Measurements from ENCODE around the gene DIS3L2.
"Not testable (repeated sequence)": the region's sequence is repeated elsewhere in the genome, so short reads cannot be mapped to it uniquely, and the experiment has no call there.

Gene DIS3L2

GRCh38 chr2:232331061-232331460 lies 369.5 kb downstream of the DIS3L2 start:
- not testable (repeated sequence) for DNase-seq (ENCODE audit: low read depth in 2 of 3, low spot score in 1 of 3)

GRCh38 chr2:232331641-232332040 lies 370.1 kb downstream of the DIS3L2 start:
- DNase-seq (ENCODE audit: low read depth in 2 of 3, low spot score in 1 of 3) = not testable (repeated sequence)

GRCh38 chr2:232332244-232332939 lies 370.9 kb downstream of the DIS3L2 start:
- DNase-seq (ENCODE audit: low read depth in 2 of 3, low spot score in 1 of 3) = not testable (repeated sequence)

- DNase-seq (ENCODE audit: low read depth in 2 of 3, low spot score in 1 of 3) = no peak
Measured at GRCh38 chr2:232332940-232333259, 371.4 kb downstream of the DIS3L2 start.

GRCh38 chr2:232333361-232334135 lies 372.0 kb downstream of the DIS3L2 start:
- no peak for DNase-seq (ENCODE audit: low read depth in 2 of 3, low spot score in 1 of 3)

- not testable (repeated sequence) for DNase-seq (ENCODE audit: low read depth in 2 of 3, low spot score in 1 of 3)
Measured at GRCh38 chr2:232334136-232334884, 372.8 kb downstream of the DIS3L2 start.

- not testable (repeated sequence) for DNase-seq (ENCODE audit: low read depth in 2 of 3, low spot score in 1 of 3)
Measured at GRCh38 chr2:232334885-232335205, 373.3 kb downstream of the DIS3L2 start.

- DNase-seq (ENCODE audit: low read depth in 2 of 3, low spot score in 1 of 3) = not testable (repeated sequence)
Measured at GRCh38 chr2:232335206-232335858, 373.8 kb downstream of the DIS3L2 start.

GRCh38 chr2:232335859-232336215 lies 374.3 kb downstream of the DIS3L2 start:
- DNase-seq (ENCODE audit: low read depth in 2 of 3, low spot score in 1 of 3) = no peak

- DNase-seq (ENCODE audit: low read depth in 2 of 3, low spot score in 1 of 3) = no peak
Measured at GRCh38 chr2:232336241-232336736, 374.8 kb downstream of the DIS3L2 start.

GRCh38 chr2:232336981-232337720 lies 375.6 kb downstream of the DIS3L2 start:
- DNase-seq (ENCODE audit: low read depth in 2 of 3, low spot score in 1 of 3) = no peak

- DNase-seq (ENCODE audit: low read depth in 2 of 3, low spot score in 1 of 3) = not testable (repeated sequence)
Measured at GRCh38 chr2:232338094-232338758, 376.7 kb downstream of the DIS3L2 start.

- no peak for DNase-seq (ENCODE audit: low read depth in 2 of 3, low spot score in 1 of 3)
Measured at GRCh38 chr2:232338759-232339106, 377.2 kb downstream of the DIS3L2 start.

GRCh38 chr2:232339121-232340081 lies 377.9 kb downstream of the DIS3L2 start:
- no peak for DNase-seq (ENCODE audit: low read depth in 2 of 3, low spot score in 1 of 3)

GRCh38 chr2:232340171-232340935 lies 378.8 kb downstream of the DIS3L2 start:
- DNase-seq (ENCODE audit: low read depth in 2 of 3, low spot score in 1 of 3) = no peak

GRCh38 chr2:232341061-232341738 lies 379.7 kb downstream of the DIS3L2 start:
- no peak for DNase-seq (ENCODE audit: low read depth in 2 of 3, low spot score in 1 of 3)

GRCh38 chr2:232341739-232342126 lies 380.2 kb downstream of the DIS3L2 start:
- no peak for DNase-seq (ENCODE audit: low read depth in 2 of 3, low spot score in 1 of 3)

All from stimulated activated CD4-positive, alpha-beta T cell treated with anti-CD3 and anti-CD28 coated beads, Interleukin-12 subunit alpha, Interleukin-12 subunit beta, amount 100 ng/mL, for 48 hours (primary cell).